ENCODE results near the gene EIF2S3.
"Not testable (repeated sequence)": the region's sequence is repeated elsewhere in the genome, so short reads cannot be mapped to it uniquely, and the experiment has no call there.

The EIF2S3 gene

GRCh38 chrX:24050522-24051318 lies 4.0 kb upstream of the EIF2S3 start:
- DNase-seq: not testable (repeated sequence)

GRCh38 chrX:24055043-24055356 lies 244 bp downstream of the EIF2S3 start:
- no peak for DNase-seq

GRCh38 chrX:24063488-24063887 lies 8.7 kb downstream of the EIF2S3 start:
- no peak for DNase-seq

GRCh38 chrX:24069877-24070276 lies 15.1 kb downstream of the EIF2S3 start:
- no peak for DNase-seq

- DNase-seq: no peak
Measured at GRCh38 chrX:24079411-24079810, 24.7 kb downstream of the EIF2S3 start.

DNA sequence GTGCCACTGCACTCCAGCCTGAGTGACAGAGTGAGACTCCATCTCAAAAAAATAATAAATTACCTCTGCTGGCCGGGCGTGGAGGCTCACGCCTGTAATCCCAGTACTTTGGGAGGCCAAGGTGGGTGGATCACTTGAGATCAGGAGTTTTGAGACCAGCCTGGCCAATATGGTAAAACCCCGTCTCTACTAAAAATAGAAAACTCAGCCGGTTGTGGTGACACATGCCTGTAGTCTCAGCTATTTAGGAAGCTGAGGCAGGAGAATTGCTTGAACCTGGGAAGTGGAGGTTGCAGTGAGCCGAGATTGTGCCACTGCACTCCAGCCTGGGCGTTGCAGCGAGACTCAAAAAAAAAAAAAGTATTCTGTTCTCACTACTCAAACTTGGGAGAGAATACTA lies 25.5 kb downstream of the EIF2S3 start:
- DNase-seq: not testable (repeated sequence)

GRCh38 chrX:24080704-24081103 lies 25.9 kb downstream of the EIF2S3 start:
- DNase-seq: no peak

- DNase-seq: peak; percentile 19
Measured at GRCh38 chrX:24081661-24082154, 27.0 kb downstream of the EIF2S3 start.

- DNase-seq: no peak
Measured at GRCh38 chrX:24082447-24082846, 27.7 kb downstream of the EIF2S3 start.

DNA sequence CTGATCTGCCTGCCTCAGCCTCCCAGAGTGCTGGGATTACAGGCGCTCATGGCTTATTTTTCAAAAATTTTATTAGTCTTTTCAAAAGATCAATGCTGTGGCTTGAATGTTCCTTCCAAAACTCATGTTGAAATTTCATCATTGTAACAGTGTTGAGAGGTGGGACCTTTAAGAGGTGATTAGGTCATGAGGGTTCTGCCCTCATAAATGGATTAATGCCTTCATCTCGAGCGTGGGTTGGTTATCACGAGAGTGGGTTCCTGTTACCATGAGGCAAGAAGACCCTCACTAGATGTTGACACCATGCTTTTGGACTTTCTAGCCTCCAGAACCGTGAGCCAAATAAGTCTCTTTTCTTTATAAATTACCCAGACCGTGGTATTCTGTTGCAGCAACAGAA lies 30.3 kb downstream of the EIF2S3 start:
- no peak for DNase-seq

GRCh38 chrX:24090300-24091200 lies 35.8 kb downstream of the EIF2S3 start:
- no peak for DNase-seq

DNA sequence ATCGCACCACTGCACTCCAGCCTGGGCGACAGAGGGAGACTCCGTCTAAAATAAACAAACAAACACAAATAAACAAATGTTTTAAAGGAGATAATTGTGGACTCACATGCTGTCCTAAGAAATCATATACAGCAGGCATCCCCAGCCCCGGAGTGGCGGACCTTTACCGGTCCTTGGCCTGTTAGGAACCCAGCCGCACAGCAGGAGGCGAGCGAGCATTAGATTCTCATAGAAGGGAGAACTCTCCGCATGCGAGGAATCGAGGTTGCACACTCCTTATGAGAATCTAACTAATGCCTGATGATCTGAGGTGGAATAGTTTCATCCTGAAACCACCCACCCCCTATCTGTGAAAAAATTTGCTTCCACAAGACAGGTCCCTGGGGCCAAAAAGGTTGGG lies 39.0 kb downstream of the EIF2S3 start:
- DNase-seq: no peak

- no peak for DNase-seq
Measured at GRCh38 chrX:24097741-24098260, 43.0 kb downstream of the EIF2S3 start.

- no peak for DNase-seq
Measured at GRCh38 chrX:24098932-24099331, 44.2 kb downstream of the EIF2S3 start.

GRCh38 chrX:24099394-24099793 lies 44.6 kb downstream of the EIF2S3 start:
- DNase-seq: no peak

- DNase-seq: no peak
Measured at GRCh38 chrX:24100713-24101112, 46.0 kb downstream of the EIF2S3 start.

GRCh38 chrX:24110069-24110468 lies 55.3 kb downstream of the EIF2S3 start:
- DNase-seq: no peak

DNA sequence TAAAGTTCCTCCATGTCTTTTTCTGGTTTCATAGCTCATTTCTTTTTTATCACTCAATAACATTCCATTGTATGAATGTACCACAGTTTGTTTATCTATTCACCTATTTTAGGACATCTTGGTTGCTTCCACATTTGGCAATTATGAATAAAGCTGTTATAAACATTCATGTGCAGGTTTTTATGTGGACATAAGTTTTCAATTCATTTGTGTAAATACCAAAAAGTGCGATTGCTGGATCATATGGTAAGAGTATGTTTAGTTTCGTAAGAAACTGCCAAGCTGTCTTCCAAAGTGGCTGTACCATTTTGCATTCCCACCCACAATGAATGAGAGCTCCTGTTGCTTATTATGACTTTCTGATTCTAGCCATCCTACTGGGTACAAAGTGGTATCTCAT lies 58.4 kb downstream of the EIF2S3 start:
- no peak for DNase-seq

- DNase-seq: no peak
Measured at GRCh38 chrX:24117258-24117657, 62.5 kb downstream of the EIF2S3 start.

DNA sequence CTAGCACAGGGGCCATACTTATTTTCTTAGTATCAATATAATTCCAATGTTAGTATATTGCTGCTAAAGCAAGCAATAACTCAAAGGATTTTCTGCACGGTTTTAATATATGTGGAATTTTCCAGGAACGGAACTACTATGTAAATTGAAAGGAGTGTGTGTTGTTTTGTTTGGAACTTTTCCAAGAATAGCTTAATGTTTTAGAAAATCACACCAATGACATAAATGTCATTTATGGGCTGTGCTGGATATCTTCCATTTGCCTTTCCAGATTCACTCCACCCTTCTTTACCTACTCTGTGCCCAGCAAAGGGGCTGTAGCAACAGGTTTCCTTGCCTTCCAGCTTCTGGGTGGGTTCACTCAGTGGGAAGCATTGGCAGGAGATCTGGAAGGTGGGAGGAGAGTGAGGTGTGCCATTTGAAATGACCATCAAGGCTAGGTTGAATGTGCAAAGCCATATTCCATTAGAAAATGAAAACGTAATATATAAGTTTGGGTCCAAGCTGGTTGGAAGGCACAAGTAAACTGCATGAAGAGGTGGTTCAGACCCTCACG lies 69.6 kb downstream of the EIF2S3 start:
- DNase-seq: no peak

GRCh38 chrX:24125028-24125612 lies 70.4 kb downstream of the EIF2S3 start:
- DNase-seq: no peak

All from NCI-H1436 (cell line).